ENCODE measurements around the gene MFN2. TPM values are rescaled to one million over a fixed set of nuclear protein-coding genes. Genes with fewer than 3 reads are reported as not detected.
A peak's percentile ranks its signal among the peaks of the same experiment; 100 is the strongest.

MFN2 gene
- total and polyA plus RNA-seq, 9 of the 15 experiments (the other 6 are each of a cell fraction or from before 2014, with no cell fraction given), result 10.5 to 158 (median 87.1) TPM

DNA sequence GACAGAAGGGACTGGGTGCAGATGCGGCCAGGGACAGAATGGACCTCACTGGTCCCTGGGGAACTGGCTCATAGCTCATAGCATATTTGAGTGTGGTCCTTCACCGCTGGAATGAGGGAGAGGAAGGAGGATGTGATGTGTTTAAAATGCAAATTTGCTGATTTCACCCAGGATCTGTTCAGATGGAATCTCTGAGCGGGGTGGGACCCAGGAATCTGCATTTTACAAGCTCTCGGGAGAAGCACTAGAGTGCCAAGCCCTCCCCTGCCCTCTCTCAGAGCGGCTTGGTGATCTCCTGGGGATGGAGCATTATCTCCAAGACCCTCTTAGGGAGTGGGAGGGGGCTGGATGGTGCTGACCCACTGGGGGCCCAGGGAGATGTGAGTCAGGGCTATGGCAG lies 22.8 kb upstream of the MFN2 start:
- CTCF ChIA-PET (ENCODE audit: low intra/inter-chr PET ratio), result no interaction called here
- Histone ChIP-seq H3K4me3 (no peak overlapping the region), H3K36me3 (ENCODE audit: control insufficient read depth, insufficient read depth, low read length) (peaks cover 72% of the 10 kb centered on the region; the same call in 2 of the 3 replicates), H3K27me3 (ENCODE audit: control insufficient read depth in 2 of 2, insufficient read depth in 2 of 2, low read length in 2 of 2) (no peaks in the 10 kb centered on the region), H3K79me2 (ENCODE audit: control insufficient read depth, insufficient read depth, low read length) (no peaks in the 10 kb centered on the region), H3K9me3 (replicated peaks; ENCODE audit: control insufficient read depth, insufficient read depth, low read depth, low read length) (no peaks in the 10 kb centered on the region), H3K4me1 (replicated peaks in 1 of 2; ENCODE audit: control insufficient read depth in 2 of 2, insufficient read depth in 2 of 2, low read length in 2 of 2) (peaks cover 7 to 12% of the 10 kb centered on the region in 2 experiments; a peak in 4 of 5 replicates), H2AFZ (ENCODE audit: low read depth, low read length) (no peak overlapping the region), H4K20me1 (replicated peaks; ENCODE audit: control insufficient read depth, insufficient read depth, low read length) (peaks cover 4% of the 10 kb centered on the region; the same call in 1 of the 2 replicates), H3K9me1 (ENCODE audit: control insufficient read depth, insufficient read depth, low read length) (no peaks in the 10 kb centered on the region), H3K4me2 (ENCODE audit: insufficient read depth, low read length) (no peak overlapping the region), H3K9ac (ENCODE audit: insufficient read depth in 1 of 2, low read depth in 2 of 2, low read length in 2 of 2) (peak overlapping the region in 1 of 2 experiments; percentile 43; a peak in 1 of 4 replicates), H3K27ac (ENCODE audit: extremely low read depth, low read depth, low read length) (no peak overlapping the region)
- DNase-seq (ENCODE audit: extremely low read depth in 1 of 4, low spot score in 3 of 4) (no peak), ATAC-seq (no peak), FAIRE-seq (no peak)
- POLR2A ChIA-PET, result interaction anchor here (0.9 to 15.9 kb wide), 3 partner anchors 10 to 48 kb away, joined by 3 to 112 read pairs (median 5); no protein-coding TSS in a partner anchor
- no peak for TF ChIP-seq RBM22 (IDR thresholded peaks at IDR 0.05; ENCODE audit: low read depth, low read length, poor library complexity, severe bottlenecking)
- TF ChIP-seq ZFP36 (IDR thresholded peaks at IDR 0.05; ENCODE audit: low read depth, low read length, partially characterized antibody), result no peak
- TF ChIP-seq NFE2 (IDR thresholded peaks at IDR 0.05; ENCODE audit: low read depth), result no peak
- in situ Hi-C loops (cut with MboI) (no loop called here), intact Hi-C loops (cut with micrococcal nuclease) (no loop called here)
- no TSS peak for BruUV-seq (replicated peaks)
- WGBS (ENCODE audit: insufficient coverage, low coverage, missing lambda C conversion rate), result 96% methylated on average over 5 of the region's 5 CpGs

DNA sequence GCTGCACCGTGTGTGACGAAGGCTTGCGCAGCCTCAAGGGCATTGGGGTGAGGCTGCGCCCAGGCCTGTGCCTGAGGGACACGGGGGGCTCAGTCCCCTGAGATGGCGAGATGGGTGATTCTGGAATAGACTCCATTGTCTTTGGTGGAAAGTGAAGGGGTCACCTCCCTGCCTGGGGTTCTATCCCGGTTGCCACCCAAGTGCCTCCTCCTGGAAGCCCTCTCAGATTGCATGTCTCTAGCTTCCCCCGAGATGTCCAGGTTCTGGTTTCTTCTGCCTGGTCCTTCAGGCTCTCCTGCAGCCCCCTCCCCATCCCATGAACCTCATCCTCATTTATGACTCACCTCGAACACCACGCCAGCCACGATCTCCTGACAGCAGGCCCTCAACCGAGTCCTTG lies 22.3 kb upstream of the MFN2 start:
- no peaks in the 10 kb centered on the region for H3K9me1 ChIP-seq (ENCODE audit: control insufficient read depth, insufficient read depth, low read length)
- H3K9me3 ChIP-seq (replicated peaks; ENCODE audit: control insufficient read depth, insufficient read depth, low read depth, low read length), result no peaks in the 10 kb centered on the region
- H2AFZ ChIP-seq (ENCODE audit: low read depth, low read length), result no peak overlapping the region
- H3K9ac ChIP-seq (ENCODE audit: insufficient read depth in 1 of 2, low read depth in 2 of 2, low read length in 2 of 2), result peak overlapping the region in 1 of 2 experiments; percentile 43; a peak in 2 of 4 replicates
- TF ChIP-seq PTTG1 (tag; IDR thresholded peaks at IDR 0.05; ENCODE audit: low read depth), result no peak
- 0 out of 2 replicates have a peak, but pooled peaks have one; percentile 54 for TF ChIP-seq ZNF436 (CRISPR knock-in tag; IDR thresholded peaks at IDR 0.05)
- TF ChIP-seq BCOR (IDR thresholded peaks at IDR 0.05), result peak; percentile 58
- TF ChIP-seq POLR3G (IDR thresholded peaks at IDR 0.05; ENCODE audit: extremely low read depth, insufficient read length, insufficient replicate concordance), result no peak
- no peak for TF ChIP-seq SRSF7 (optimal IDR thresholded peaks at IDR 0.05; ENCODE audit: low read depth, low read length)
- peak; percentile 98 for TF ChIP-seq ZFP36 (IDR thresholded peaks at IDR 0.05; ENCODE audit: low read depth, low read length, partially characterized antibody)
- peak; percentile 80 for TF ChIP-seq RBM25 (IDR thresholded peaks at IDR 0.05; ENCODE audit: low read depth, low read length, severe bottlenecking)
- no peak for TF ChIP-seq IRF2 (CRISPR knock-in tag; IDR thresholded peaks at IDR 0.05)
- 0 out of 2 replicates have a peak, but pooled peaks have one; percentile 15 for TF ChIP-seq RBFOX2 (IDR thresholded peaks at IDR 0.05; ENCODE audit: low read depth, low read length)
- TF ChIP-seq, protein P1, sequence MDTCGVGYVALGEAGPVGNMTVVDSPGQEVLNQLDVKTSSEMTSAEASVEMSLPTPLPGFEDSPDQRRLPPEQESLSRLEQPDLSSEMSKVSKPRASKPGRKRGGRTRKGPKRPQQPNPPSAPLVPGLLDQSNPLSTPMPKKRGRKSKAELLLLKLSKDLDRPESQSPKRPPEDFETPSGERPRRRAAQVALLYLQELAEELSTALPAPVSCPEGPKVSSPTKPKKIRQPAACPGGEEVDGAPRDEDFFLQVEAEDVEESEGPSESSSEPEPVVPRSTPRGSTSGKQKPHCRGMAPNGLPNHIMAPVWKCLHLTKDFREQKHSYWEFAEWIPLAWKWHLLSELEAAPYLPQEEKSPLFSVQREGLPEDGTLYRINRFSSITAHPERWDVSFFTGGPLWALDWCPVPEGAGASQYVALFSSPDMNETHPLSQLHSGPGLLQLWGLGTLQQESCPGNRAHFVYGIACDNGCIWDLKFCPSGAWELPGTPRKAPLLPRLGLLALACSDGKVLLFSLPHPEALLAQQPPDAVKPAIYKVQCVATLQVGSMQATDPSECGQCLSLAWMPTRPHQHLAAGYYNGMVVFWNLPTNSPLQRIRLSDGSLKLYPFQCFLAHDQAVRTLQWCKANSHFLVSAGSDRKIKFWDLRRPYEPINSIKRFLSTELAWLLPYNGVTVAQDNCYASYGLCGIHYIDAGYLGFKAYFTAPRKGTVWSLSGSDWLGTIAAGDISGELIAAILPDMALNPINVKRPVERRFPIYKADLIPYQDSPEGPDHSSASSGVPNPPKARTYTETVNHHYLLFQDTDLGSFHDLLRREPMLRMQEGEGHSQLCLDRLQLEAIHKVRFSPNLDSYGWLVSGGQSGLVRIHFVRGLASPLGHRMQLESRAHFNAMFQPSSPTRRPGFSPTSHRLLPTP (IDR thresholded peaks at IDR 0.05; ENCODE audit: borderline replicate concordance, extremely low read depth, insufficient read length), result no peak
- peaks cover 71% of the 10 kb centered on the region; the same call in 2 of the 3 replicates for H3K36me3 ChIP-seq (ENCODE audit: control insufficient read depth, insufficient read depth, low read length)
- no peaks in the 10 kb centered on the region for H3K27me3 ChIP-seq (ENCODE audit: control insufficient read depth in 2 of 2, insufficient read depth in 2 of 2, low read length in 2 of 2)
- in situ Hi-C loops (cut with MboI), result no loop called here
- no peak overlapping the region for H3K4me3 ChIP-seq
- H3K4me2 ChIP-seq (ENCODE audit: insufficient read depth, low read length), result no peak overlapping the region
- peaks cover 7 to 12% of the 10 kb centered on the region in 2 experiments; a peak in 4 of 5 replicates for H3K4me1 ChIP-seq (replicated peaks in 1 of 2; ENCODE audit: control insufficient read depth in 2 of 2, insufficient read depth in 2 of 2, low read length in 2 of 2)
- DNase-seq (ENCODE audit: extremely low read depth in 1 of 4, low spot score in 3 of 4), result no peak
- no peak overlapping the region for H3K27ac ChIP-seq (ENCODE audit: extremely low read depth, low read depth, low read length)
- intact Hi-C loops (cut with micrococcal nuclease), result no loop called here
- 95% methylated on average over 12 of the region's 12 CpGs for WGBS (ENCODE audit: insufficient coverage, low coverage, missing lambda C conversion rate)
- FAIRE-seq, result no peak
- ATAC-seq, result no peak
- H3K79me2 ChIP-seq (ENCODE audit: control insufficient read depth, insufficient read depth, low read length), result no peaks in the 10 kb centered on the region
- peaks cover 4% of the 10 kb centered on the region; the same call in 1 of the 2 replicates for H4K20me1 ChIP-seq (replicated peaks; ENCODE audit: control insufficient read depth, insufficient read depth, low read length)
- POLR2A ChIA-PET, result interaction anchor here (0.9 to 15.9 kb wide), 3 partner anchors 9 to 49 kb away, joined by 3 to 112 read pairs (median 5); no protein-coding TSS in a partner anchor
- BruUV-seq (replicated peaks), result no TSS peak
- CTCF ChIA-PET (ENCODE audit: low intra/inter-chr PET ratio), result no interaction called here
